ENCODE data around the gene MRPL58.

Gene MRPL58

DNA sequence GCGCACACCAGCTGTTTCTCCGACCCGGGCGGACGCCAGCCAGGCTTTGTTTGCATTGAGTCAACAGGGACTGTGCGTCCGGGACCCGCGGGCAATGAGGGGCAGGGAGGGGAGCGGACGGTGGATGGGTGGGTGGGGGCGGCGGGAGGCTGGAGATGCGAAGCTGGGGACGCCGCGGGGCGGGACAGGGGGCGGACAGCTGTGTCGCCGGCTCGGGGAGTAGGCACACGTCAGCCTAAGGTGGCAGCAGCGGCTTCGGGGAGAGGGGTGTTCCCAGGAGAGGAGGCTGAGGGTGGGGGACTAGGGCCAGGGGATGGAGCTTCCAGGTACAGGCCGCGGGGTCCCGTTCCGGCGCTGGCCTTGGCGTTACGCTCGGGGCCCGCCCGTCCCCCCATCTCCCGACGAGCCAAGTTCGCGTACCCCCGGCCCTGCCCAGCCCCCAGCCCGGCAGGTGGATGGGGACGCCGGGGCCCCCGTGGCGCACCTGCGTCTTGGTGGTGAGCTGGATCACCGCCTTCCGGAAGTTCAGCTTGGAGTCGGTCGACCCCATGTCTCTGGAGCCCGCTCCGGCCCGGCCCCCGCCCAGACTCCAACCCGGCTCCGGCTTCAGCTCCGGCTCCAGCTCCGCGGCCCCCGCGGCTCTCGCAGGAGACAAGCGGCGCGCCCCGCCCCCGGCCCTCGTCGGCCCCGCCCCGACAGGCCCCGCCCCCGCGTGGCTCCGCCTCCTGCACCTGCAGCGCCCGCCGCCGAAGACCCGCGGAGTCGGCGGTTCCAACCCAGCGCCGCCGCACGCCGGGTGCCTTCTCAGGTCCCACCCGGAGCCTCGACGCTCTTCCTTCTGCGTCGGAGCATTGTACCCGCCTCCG, 40.1 kb upstream of the MRPL58 start, which contains the start of gene HID1:
Gene HID1 (minus strand): TSS at position 653 of the 866 bp plus-strand sequence. CDS start 103 bp downstream, at position 550.
- Histone ChIP-seq H3K4me3 (ENCODE audit: severe bottlenecking) (peak within 1 kb of the TSS; percentile 48), H3K27ac (ENCODE audit: poor library complexity, severe bottlenecking) (no peak within 1 kb of the TSS), H3K27me3 (ENCODE audit: insufficient read depth, poor library complexity, severe bottlenecking) (peaks cover 16% of the 10 kb centered on the region), H3K9me3 (ENCODE audit: severe bottlenecking) (no peaks in the 10 kb centered on the region), H3K36me3 (ENCODE audit: low read depth) (no peaks in the 10 kb centered on the region), H3K4me1 (ENCODE audit: insufficient read depth, poor library complexity, severe bottlenecking) (peaks cover 3% of the 10 kb centered on the region)
- DNase-seq (ENCODE audit: low spot score) (no peak), ATAC-seq (ENCODE audit: low read depth) (peak; percentile 76)
- TF ChIP-seq CTCF (IDR thresholded peaks at IDR 0.05; ENCODE audit: poor library complexity, severe bottlenecking), result no peak

DNA sequence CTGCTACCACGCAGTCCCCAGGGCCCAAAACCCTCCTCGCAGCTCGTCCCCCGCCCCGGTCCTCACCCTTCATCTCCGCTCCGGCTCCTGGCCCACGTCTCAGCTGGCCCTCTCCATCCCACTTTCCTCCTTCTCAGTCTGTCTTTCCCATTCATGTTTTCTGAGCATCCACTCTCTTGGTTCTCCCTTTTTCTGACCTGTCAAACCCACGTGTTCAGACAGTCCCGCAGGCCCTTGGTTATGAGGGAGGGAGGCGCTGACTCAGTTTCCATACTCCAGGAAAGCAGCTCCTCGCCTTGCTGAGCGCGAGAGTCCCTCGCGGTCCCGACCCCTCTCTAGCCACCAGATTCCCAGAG, 39.5 kb upstream of the MRPL58 start:
- no peak overlapping the region for H3K27ac ChIP-seq (ENCODE audit: poor library complexity, severe bottlenecking)
- peak overlapping the region; percentile 48 for H3K4me3 ChIP-seq (ENCODE audit: severe bottlenecking)
- TF ChIP-seq CTCF (IDR thresholded peaks at IDR 0.05; ENCODE audit: poor library complexity, severe bottlenecking), result no peak
- DNase-seq (ENCODE audit: low spot score), result no peak
- H3K36me3 ChIP-seq (ENCODE audit: low read depth), result no peaks in the 10 kb centered on the region
- peak; percentile 9; the same call in 2 of the 3 replicates for ATAC-seq (ENCODE audit: low read depth)
- no peaks in the 10 kb centered on the region for H3K9me3 ChIP-seq (ENCODE audit: severe bottlenecking)
- H3K4me1 ChIP-seq (ENCODE audit: insufficient read depth, poor library complexity, severe bottlenecking), result peaks cover 3% of the 10 kb centered on the region
- peaks cover 16% of the 10 kb centered on the region for H3K27me3 ChIP-seq (ENCODE audit: insufficient read depth, poor library complexity, severe bottlenecking)

DNA sequence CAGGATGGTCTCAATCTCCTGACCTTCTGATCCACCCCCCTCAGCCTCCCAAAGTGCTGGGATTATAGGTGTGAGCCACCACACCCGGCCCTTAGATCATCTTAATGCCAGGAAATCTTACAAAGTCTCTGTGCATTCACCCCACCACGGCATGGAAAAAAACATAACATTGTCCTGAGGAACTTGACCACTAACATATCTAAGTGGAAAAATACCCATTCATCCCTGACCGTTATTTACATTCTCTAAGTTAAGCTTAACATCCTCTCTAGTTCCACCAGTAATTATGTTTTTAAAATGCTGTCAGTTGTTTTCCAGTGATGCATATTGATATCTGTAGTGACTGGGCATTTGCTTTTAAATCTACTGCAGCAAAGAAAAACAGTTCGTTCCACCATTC, 36.5 kb upstream of the MRPL58 start:
- no peak for ATAC-seq (ENCODE audit: low read depth)

GRCh38 chr17:74977802-74978201, 34.7 kb upstream of the MRPL58 start:
- no peaks in the 10 kb centered on the region for H3K36me3 ChIP-seq (ENCODE audit: low read depth)
- no peak for DNase-seq (ENCODE audit: low spot score)
- peaks cover 14% of the 10 kb centered on the region for H3K27me3 ChIP-seq (ENCODE audit: insufficient read depth, poor library complexity, severe bottlenecking)
- H3K4me3 ChIP-seq (ENCODE audit: severe bottlenecking), result no peak overlapping the region
- no peaks in the 10 kb centered on the region for H3K9me3 ChIP-seq (ENCODE audit: severe bottlenecking)
- ATAC-seq (ENCODE audit: low read depth), result no peak
- no peak for TF ChIP-seq CTCF (IDR thresholded peaks at IDR 0.05; ENCODE audit: poor library complexity, severe bottlenecking)
- H3K4me1 ChIP-seq (ENCODE audit: insufficient read depth, poor library complexity, severe bottlenecking), result peaks cover 6% of the 10 kb centered on the region
- no peak overlapping the region for H3K27ac ChIP-seq (ENCODE audit: poor library complexity, severe bottlenecking)

More for the DNA sequence above, 36.5 kb upstream of the MRPL58 start:
- Histone ChIP-seq H3K9me3 (ENCODE audit: severe bottlenecking) (no peaks in the 10 kb centered on the region), H3K4me3 (ENCODE audit: severe bottlenecking) (no peak overlapping the region), H3K36me3 (ENCODE audit: low read depth) (no peaks in the 10 kb centered on the region), H3K27ac (ENCODE audit: poor library complexity, severe bottlenecking) (no peak overlapping the region), H3K4me1 (ENCODE audit: insufficient read depth, poor library complexity, severe bottlenecking) (peaks cover 3% of the 10 kb centered on the region), H3K27me3 (ENCODE audit: insufficient read depth, poor library complexity, severe bottlenecking) (peaks cover 16% of the 10 kb centered on the region)
- DNase-seq (ENCODE audit: low spot score), result no peak
- no peak for TF ChIP-seq CTCF (IDR thresholded peaks at IDR 0.05; ENCODE audit: poor library complexity, severe bottlenecking)

DNA sequence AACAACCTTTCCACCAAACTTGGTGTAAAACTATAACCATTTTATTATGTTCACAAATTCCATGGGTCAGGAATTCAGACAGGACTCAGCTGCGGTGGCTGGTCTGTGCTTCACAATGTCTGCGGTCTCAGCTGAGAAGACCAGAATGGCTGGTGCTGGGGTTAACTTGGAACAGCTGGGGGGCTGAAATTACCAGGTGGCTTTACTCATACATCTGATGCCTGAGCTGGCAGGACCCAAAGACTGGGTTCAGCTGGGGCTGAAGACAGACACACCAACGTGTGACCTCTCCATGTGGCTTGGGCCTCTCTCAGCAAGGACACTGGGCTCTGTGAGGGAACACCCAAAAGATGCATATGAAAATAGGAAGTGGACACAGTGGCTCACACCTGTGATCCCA, 34.2 kb upstream of the MRPL58 start:
- Histone ChIP-seq H3K4me1 (ENCODE audit: insufficient read depth, poor library complexity, severe bottlenecking) (peaks cover 6% of the 10 kb centered on the region), H3K9me3 (ENCODE audit: severe bottlenecking) (no peaks in the 10 kb centered on the region), H3K4me3 (ENCODE audit: severe bottlenecking) (no peak overlapping the region), H3K27ac (ENCODE audit: poor library complexity, severe bottlenecking) (no peak overlapping the region), H3K27me3 (ENCODE audit: insufficient read depth, poor library complexity, severe bottlenecking) (peaks cover 10% of the 10 kb centered on the region), H3K36me3 (ENCODE audit: low read depth) (no peaks in the 10 kb centered on the region)
- ATAC-seq (ENCODE audit: low read depth) (no peak), DNase-seq (ENCODE audit: low spot score) (no peak)
- TF ChIP-seq CTCF (IDR thresholded peaks at IDR 0.05; ENCODE audit: poor library complexity, severe bottlenecking), result no peak
